GM23248 (cell line): ENCODE measurements around the gene MYH6. TPM values are rescaled to one million over a fixed set of nuclear protein-coding genes. Genes with fewer than 3 reads are reported as not detected.
"Not testable (repeated sequence)": the region's sequence is repeated elsewhere in the genome, so short reads cannot be mapped to it uniquely, and the experiment has no call there.

Source experiments
- DNase-seq: peaks from one replicate; pipeline ENCODE4 v3.0.0-alpha.2; 2015
- H2AFZ ChIP-seq: fragments of 200-600 bp; sonication (generic); 2 replicates; pipeline ENCODE4 v1.6.1; 2016; ENCODE audit warnings: antibody characterized with exemption
- H3F3A ChIP-seq: fragments of 200-600 bp; sonication (generic); 2 replicates; pipeline ENCODE4 v1.6.1; 2016; ENCODE audit warnings: mild to moderate bottlenecking, antibody characterized with exemption, mixed run types; ENCODE audit not compliant: insufficient read depth
- H3K27ac ChIP-seq: fragments of 200-600 bp; sonication (generic); 2 replicates; pipeline ENCODE4 v1.5.1; 2016; ENCODE audit warnings: mild to moderate bottlenecking
- H3K27me3 ChIP-seq: fragments of 200-600 bp; sonication (generic); replicated peaks from 2 replicates; pipeline ENCODE4 v1.6.1; 2016; ENCODE audit warnings: mild to moderate bottlenecking; ENCODE audit not compliant: insufficient read depth
- H3K36me3 ChIP-seq: fragments of 200-600 bp; sonication (generic); 2 replicates; pipeline ENCODE4 v1.6.1; 2016; ENCODE audit warnings: low read depth, mild to moderate bottlenecking
- H3K4me1 ChIP-seq: fragments of 200-600 bp; sonication (generic); 2 replicates; pipeline ENCODE4 v1.6.1; 2016; ENCODE audit warnings: mild to moderate bottlenecking; ENCODE audit not compliant: insufficient read depth
- H3K4me2 ChIP-seq: fragments of 200-600 bp; sonication (generic); one replicate; pipeline ENCODE4 v1.6.1; 2016; ENCODE audit warnings: mild to moderate bottlenecking; ENCODE audit not compliant: unreplicated experiment
- H3K4me3 ChIP-seq: fragments of 200-600 bp; sonication (generic); 2 replicates; pipeline ENCODE4 v1.5.1; 2016; ENCODE audit warnings: mild to moderate bottlenecking
- H3K79me2 ChIP-seq: fragments of 200-600 bp; sonication (generic); 2 replicates; pipeline ENCODE4 v1.6.1; 2016; ENCODE audit warnings: mild to moderate bottlenecking; ENCODE audit not compliant: insufficient read depth
- H3K9ac ChIP-seq: fragments of 200-600 bp; sonication (generic); 2 replicates; pipeline ENCODE4 v1.6.1; 2016; ENCODE audit warnings: mild to moderate bottlenecking
- H3K9me2 ChIP-seq: fragments of 200-600 bp; sonication (generic); 2 replicates; pipeline ENCODE4 v1.6.1; 2016; ENCODE audit warnings: mixed run types, mild to moderate bottlenecking, moderate library complexity; ENCODE audit not compliant: insufficient read depth
- H3K9me3 ChIP-seq: fragments of 200-600 bp; sonication (generic); one replicate; pipeline ENCODE4 v1.6.1; 2017; ENCODE audit warnings: low read depth
- H4K20me1 ChIP-seq: fragments of 200-600 bp; sonication (generic); 2 replicates; pipeline ENCODE4 v1.6.0; 2016; ENCODE audit not compliant: insufficient read depth
- EZH2 ChIP-seq: fragments of 200-600 bp; sonication (generic); IDR thresholded peaks from 2 replicates; pipeline ENCODE4 v1.6.1; 2018; ENCODE audit warnings: antibody characterized with exemption, mild to moderate bottlenecking; ENCODE audit not compliant: insufficient read depth, poor library complexity, severe bottlenecking
- EZH2phosphoT487 ChIP-seq: fragments of 200-600 bp; sonication (generic); IDR thresholded peaks from 2 replicates; pipeline ENCODE4 v1.6.1; 2018; ENCODE audit warnings: antibody characterized with exemption, moderate library complexity, mild to moderate bottlenecking, low read depth; ENCODE audit not compliant: insufficient read depth
- WGBS, 2 experiments: methylation state at CpG; one replicate each; pipeline ENCODE4 v1.1.6; 2015 to 2017; ENCODE audit warnings: low lambda C conversion rate in 2 of 2, low coverage in 1 of 2; ENCODE audit errors: missing lambda C conversion rate in 2 of 2; 5-methylcytosine and 5-hydroxymethylcytosine counted together
- in situ Hi-C: fragments of 300-500 bp; cut with MboI; formaldehyde crosslinking; loops from 2 replicates; pipeline ENCODE4 v1.15.0; 2020
- polyA plus RNA-seq: library from polyadenylated mRNA; unstranded; fragments of >200 nt; fragmentation: Nextera tagmentation; extraction: Ambion mirVana; gene quantifications from 2 replicates; pipeline ENCODE4 v1.2.1, GENCODE V29; 2016
- total RNA-seq: library from RNA; depleted of rRNA; stranded (reverse); fragments of >200 nt; shearing (Covaris generic); gene quantifications from 2 replicates; pipeline ENCODE4 v1.2.3, GENCODE V29; 2014

The MYH6 gene
- total and polyA plus RNA-seq, 2 experiments from 2014 or later = not detected

DNA sequence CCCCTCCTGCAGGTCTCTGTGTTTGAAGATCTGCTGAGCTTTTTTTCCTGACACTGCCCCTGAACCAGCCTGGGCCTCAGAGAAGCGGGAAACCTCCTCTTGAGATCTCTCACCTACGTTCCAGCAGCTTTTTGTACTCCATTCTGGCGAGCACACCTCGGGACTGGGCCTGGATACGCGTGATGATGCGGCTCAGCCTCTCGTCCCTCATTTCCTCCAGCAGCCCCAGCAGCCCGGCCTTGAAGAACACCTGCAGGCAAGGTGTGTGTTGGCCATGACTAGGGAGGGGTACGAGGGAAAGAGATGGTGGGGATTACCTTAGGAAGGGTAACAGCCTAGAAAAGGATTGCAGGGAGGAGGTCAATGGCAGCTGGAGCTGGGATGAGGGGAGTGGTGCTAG, 17.1 kb upstream of the MYH6 start:
- Histone ChIP-seq H2AFZ (no peak overlapping the region), H3K9me3 (no peaks in the 10 kb centered on the region), H3F3A (no peaks in the 10 kb centered on the region), H3K79me2 (no peaks in the 10 kb centered on the region), H3K9ac (no peak overlapping the region), H4K20me1 (no peaks in the 10 kb centered on the region), H3K27me3 (peaks cover 7% of the 10 kb centered on the region; the same call in 1 of the 2 replicates), H3K4me3 (no peak overlapping the region), H3K9me2 (no peaks in the 10 kb centered on the region), H3K36me3 (no peaks in the 10 kb centered on the region), H3K4me1 (no peaks in the 10 kb centered on the region), H3K4me2 (no peak overlapping the region), H3K27ac (no peak overlapping the region)
- no peak for DNase-seq
- 38 to 40% methylated on average over 10 of the region's 10 CpGs for WGBS, 2 experiments
- in situ Hi-C loops = no loop called here
- TF ChIP-seq EZH2 = no peak

DNA sequence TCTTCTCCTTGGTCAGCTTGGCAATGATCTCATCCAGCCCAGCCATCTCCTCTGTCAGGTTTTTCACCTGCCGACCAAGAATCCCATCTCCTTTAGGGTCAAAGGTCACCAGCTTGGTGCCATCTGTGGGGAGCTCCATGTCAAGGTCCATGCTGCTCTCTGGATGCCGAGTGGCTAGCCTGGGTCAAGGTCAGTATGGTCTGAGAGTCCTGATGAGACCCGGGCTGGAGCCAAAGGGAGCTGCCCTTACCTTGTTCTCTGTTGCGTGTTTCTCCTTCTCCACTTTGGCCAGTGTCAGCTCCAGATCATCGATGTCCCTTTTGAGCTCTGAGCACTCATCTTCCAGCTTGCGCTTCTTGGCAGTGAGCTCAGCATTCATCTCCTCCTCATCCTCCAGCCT, 15.6 kb upstream of the MYH6 start:
- no peak overlapping the region for H3K27ac ChIP-seq
- no peaks in the 10 kb centered on the region for H4K20me1 ChIP-seq
- H3K36me3 ChIP-seq = no peaks in the 10 kb centered on the region
- no peaks in the 10 kb centered on the region for H3K9me2 ChIP-seq
- no peak for DNase-seq
- H3K4me3 ChIP-seq = no peak overlapping the region
- no peaks in the 10 kb centered on the region for H3K79me2 ChIP-seq
- TF ChIP-seq EZH2phosphoT487 = no peak
- no peak for TF ChIP-seq EZH2
- 62 to 67% methylated on average over 6 of the region's 6 CpGs for WGBS, 2 experiments
- no peaks in the 10 kb centered on the region for H3F3A ChIP-seq
- in situ Hi-C loops = no loop called here
- no peaks in the 10 kb centered on the region for H3K4me1 ChIP-seq
- no peak overlapping the region for H3K4me2 ChIP-seq
- H2AFZ ChIP-seq = no peak overlapping the region
- no peaks in the 10 kb centered on the region for H3K9me3 ChIP-seq
- peaks cover 7% of the 10 kb centered on the region; the same call in 1 of the 2 replicates for H3K27me3 ChIP-seq
- no peak overlapping the region for H3K9ac ChIP-seq

DNA sequence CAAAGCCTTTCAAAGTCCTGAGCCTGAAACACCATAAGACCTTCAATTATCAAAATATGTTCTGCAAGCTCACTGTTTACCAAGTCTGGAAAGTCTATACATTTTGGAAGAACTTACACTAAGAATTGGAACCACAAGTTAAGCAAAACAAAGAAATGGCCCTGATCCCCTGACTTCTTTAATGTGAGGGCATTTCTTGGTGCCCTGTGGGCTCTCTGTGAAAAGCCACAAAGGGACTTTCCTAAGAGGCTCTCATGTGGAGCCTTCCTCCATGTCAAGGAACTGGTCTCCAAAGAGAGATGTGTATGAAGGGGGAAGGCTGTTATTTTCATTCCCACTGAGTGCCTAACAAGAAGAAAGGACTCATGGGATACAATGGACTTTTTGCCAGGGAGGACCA, 13.5 kb upstream of the MYH6 start:
- no peak for TF ChIP-seq EZH2
- TF ChIP-seq EZH2phosphoT487 = no peak
- Histone ChIP-seq H3K27ac (no peak overlapping the region), H3K4me2 (no peak overlapping the region), H3K36me3 (no peaks in the 10 kb centered on the region), H3K4me3 (no peak overlapping the region), H3K9me3 (no peaks in the 10 kb centered on the region), H3K9me2 (no peaks in the 10 kb centered on the region), H3K9ac (no peak overlapping the region), H3K79me2 (no peaks in the 10 kb centered on the region), H3F3A (no peaks in the 10 kb centered on the region), H2AFZ (no peak overlapping the region), H4K20me1 (no peaks in the 10 kb centered on the region), H3K27me3 (peaks cover 7% of the 10 kb centered on the region; the same call in 1 of the 2 replicates), H3K4me1 (no peaks in the 10 kb centered on the region)
- DNase-seq = no peak
- in situ Hi-C loops = no loop called here

DNA sequence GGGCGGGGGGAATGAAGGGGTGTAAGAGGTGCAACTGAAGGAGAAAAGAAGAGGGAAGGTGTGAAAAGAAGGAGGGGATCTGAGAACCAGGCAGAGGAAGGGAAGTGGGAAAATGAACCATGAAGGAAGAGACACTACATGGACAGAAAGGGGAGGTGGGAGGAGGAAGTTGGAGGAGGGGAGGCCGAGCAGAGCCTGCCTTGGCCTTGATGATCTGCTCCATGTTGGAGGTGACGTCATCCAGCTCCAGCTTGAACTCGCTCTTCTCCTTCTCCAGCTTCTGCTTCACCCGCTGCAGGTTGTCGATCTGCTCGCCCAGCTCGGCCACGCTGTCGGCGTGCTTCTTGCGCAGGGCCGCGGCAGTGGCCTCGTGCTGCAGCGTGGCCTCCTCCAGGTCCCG, 11.6 kb upstream of the MYH6 start:
- H3K79me2 ChIP-seq, H3K4me1 ChIP-seq, H3K9me3 ChIP-seq, H4K20me1 ChIP-seq, H3F3A ChIP-seq, DNase-seq, H3K4me3 ChIP-seq, H3K4me2 ChIP-seq, H3K9ac ChIP-seq, H3K27ac ChIP-seq, H3K36me3 ChIP-seq, H3K27me3 ChIP-seq, in situ Hi-C loops, H3K9me2 ChIP-seq, H2AFZ ChIP-seq: not testable (repeated sequence)
- 22 to 23% methylated on average over 1 to 4 of the region's 17 CpGs for WGBS, 2 experiments

DNA sequence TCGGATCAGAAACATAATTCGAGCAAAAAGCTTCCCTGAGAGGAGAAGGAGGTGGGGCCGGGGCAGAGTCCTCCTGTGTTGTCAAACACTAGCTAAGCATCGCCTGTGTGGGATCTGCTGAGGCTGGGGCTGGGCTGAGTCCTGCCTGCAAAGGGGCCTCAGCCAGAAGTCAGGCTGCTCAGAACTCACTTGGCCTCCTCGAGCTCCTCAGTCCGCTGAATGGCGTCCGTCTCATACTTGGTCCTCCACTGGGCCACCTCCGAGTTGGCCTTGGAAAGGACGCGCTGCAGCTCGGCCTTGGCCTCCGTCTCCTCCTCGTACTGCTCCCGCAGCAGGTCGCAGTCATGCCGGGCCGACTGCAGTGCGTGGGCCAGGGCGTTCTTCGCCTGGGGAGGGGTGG, 9.9 kb upstream of the MYH6 start:
- Histone ChIP-seq H3K79me2 (no peaks in the 10 kb centered on the region), H3K27me3 (peaks cover 4% of the 10 kb centered on the region; the same call in 1 of the 2 replicates), H3K9ac (no peak overlapping the region), H3K9me2 (no peaks in the 10 kb centered on the region), H3K36me3 (no peaks in the 10 kb centered on the region), H2AFZ (no peak overlapping the region), H3K27ac (no peak overlapping the region), H3K4me3 (no peak overlapping the region), H3K9me3 (no peaks in the 10 kb centered on the region), H3K4me2 (no peak overlapping the region), H3F3A (no peaks in the 10 kb centered on the region), H4K20me1 (no peaks in the 10 kb centered on the region), H3K4me1 (no peaks in the 10 kb centered on the region)
- no peak for DNase-seq
- TF ChIP-seq EZH2 (no peak), EZH2phosphoT487 (no peak)
- in situ Hi-C loops = no loop called here
- WGBS, 2 experiments = 66 to 68% methylated on average over 20 to 21 of the region's 21 CpGs

DNA sequence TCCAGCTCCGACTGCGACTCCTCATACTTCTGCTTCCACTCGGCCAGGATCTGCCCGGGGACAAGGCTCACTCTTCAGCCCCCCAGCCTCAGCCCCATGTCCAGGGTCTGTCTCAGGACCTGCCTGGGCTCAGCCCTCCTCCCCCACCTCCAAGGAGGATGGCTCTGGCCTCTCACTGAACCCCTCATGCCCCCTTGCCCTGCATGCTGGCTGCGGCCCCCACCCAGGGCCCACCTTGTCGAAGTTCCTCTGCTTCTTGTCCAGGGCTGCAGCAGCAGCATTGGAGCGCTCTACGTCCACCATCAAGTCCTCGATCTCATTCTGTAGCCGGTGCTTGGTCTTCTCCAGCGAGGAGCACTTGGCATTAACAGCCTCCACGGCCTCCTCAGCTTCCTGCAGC, 9.2 kb upstream of the MYH6 start:
- H3K4me2 ChIP-seq, H3K4me3 ChIP-seq, H3K27ac ChIP-seq, H3K9me3 ChIP-seq, H3K27me3 ChIP-seq, H3K4me1 ChIP-seq, H3K9me2 ChIP-seq, H3K9ac ChIP-seq, H3K36me3 ChIP-seq, H3K79me2 ChIP-seq, H4K20me1 ChIP-seq, H2AFZ ChIP-seq, H3F3A ChIP-seq, in situ Hi-C loops, DNase-seq: not testable (repeated sequence)
- 55 to 57% methylated on average over 12 of the region's 12 CpGs for WGBS, 2 experiments
